T-helper 1 cell treated with Interleukin-12 subunit alpha and Interleukin-12 subunit beta and Interleukin-4 antibody, amounts not matched to agents 30 ng/mL and 1 ng/mL, for 36 hours (primary cell): Measurements from ENCODE around the gene MYH7. TPM values are rescaled to one million over a fixed set of nuclear protein-coding genes. Genes with fewer than 3 reads are reported as not detected.
"Not testable (repeated sequence)": the region's sequence is repeated elsewhere in the genome, so short reads cannot be mapped to it uniquely, and the experiment has no call there.

Experiments used
- intact Hi-C: fragments of 100-400 bp; cut with micrococcal nuclease; formaldehyde crosslinking; loops from one replicate; pipeline ENCODE4 v1.15.1; 2024
- total RNA-seq: library from RNA; stranded (reverse); gene quantifications from 2 replicates; pipeline ENCODE4 v1.2.3, GENCODE V29; 2022

The MYH7 gene
- total RNA-seq, 1 donor from 2014 or later = 0.17 TPM

GRCh38 chr14:23387916-23388882, 47.3 kb downstream of the MYH7 start:
- intact Hi-C loops = no loop called here

GRCh38 chr14:23386999-23387398, 48.5 kb downstream of the MYH7 start:
- intact Hi-C loops = no loop called here

GRCh38 chr14:23386266-23386657, 49.2 kb downstream of the MYH7 start:
- intact Hi-C loops = not testable (repeated sequence)

- intact Hi-C loops = no loop called here
Measured at GRCh38 chr14:23385642-23386265, 49.7 kb downstream of the MYH7 start.

- intact Hi-C loops = no loop called here
Measured at GRCh38 chr14:23385244-23385641, 50.2 kb downstream of the MYH7 start.

- intact Hi-C loops = no loop called here
Measured at GRCh38 chr14:23384364-23385080, 50.9 kb downstream of the MYH7 start.

GRCh38 chr14:23382731-23383440, 52.6 kb downstream of the MYH7 start:
- intact Hi-C loops = no loop called here

- intact Hi-C loops = no loop called here
Measured at GRCh38 chr14:23382276-23382675, 53.2 kb downstream of the MYH7 start.

GRCh38 chr14:23381871-23382270, 53.6 kb downstream of the MYH7 start:
- intact Hi-C loops = no loop called here

GRCh38 chr14:23380976-23381375, 54.5 kb downstream of the MYH7 start:
- intact Hi-C loops = loop anchor here (1.0 kb wide), 3 partner anchors 53 to 261 kb away; no protein-coding TSS in a partner anchor

GRCh38 chr14:23380197-23380914, 55.1 kb downstream of the MYH7 start:
- intact Hi-C loops = loop anchor here (1.0 kb wide), 3 partner anchors 52 to 260 kb away; no protein-coding TSS in a partner anchor

- intact Hi-C loops = loop anchor here (1.0 kb wide), 3 partner anchors 51 to 259 kb away; no protein-coding TSS in a partner anchor
Measured at GRCh38 chr14:23379366-23380196, 55.9 kb downstream of the MYH7 start.

GRCh38 chr14:23378612-23379220, 56.7 kb downstream of the MYH7 start:
- intact Hi-C loops = no loop called here

- intact Hi-C loops = no loop called here
Measured at GRCh38 chr14:23377573-23378563, 57.6 kb downstream of the MYH7 start.

GRCh38 chr14:23377198-23377550, 58.3 kb downstream of the MYH7 start:
- intact Hi-C loops = no loop called here

- intact Hi-C loops = no loop called here
Measured at GRCh38 chr14:23376482-23377197, 58.8 kb downstream of the MYH7 start, which contains the start of gene CMTM5. CMTM5 (plus strand) TSS chr14:23377046; CDS start chr14:23377252, 206 bp downstream.
